Body of pancreas (tissue), 4 donors: ENCODE results near the gene ADRA1B. TPM values are rescaled to one million over a fixed set of nuclear protein-coding genes. Genes with fewer than 3 reads are reported as not detected.

Experiments
- ATAC-seq: fragments of 150-250 bp; one replicate; pipeline ENCODE4 v1.9.1; 2016
- DNase-seq, 4 donors: peaks; one replicate each; pipeline ENCODE4 v3.0.0-alpha.2; 2019
- H3K27ac ChIP-seq, 4 donors: fragments of 200-600 bp; sonication (generic); 1 replicate in 3 of 4; 2 replicates in 1 of 4; pipeline versions ENCODE4 v1.5.1 to v1.6.1; 2016 to 2019; ENCODE audit warnings: mild to moderate bottlenecking in 1 of 4, mixed read lengths in 1 of 4, moderate library complexity in 1 of 4
- H3K27me3 ChIP-seq, 2 donors: fragments of 200-600 bp; sonication (generic); one replicate each; pipeline ENCODE4 v1.6.0; 2016; ENCODE audit warnings: mild to moderate bottlenecking in 1 of 2
- H3K36me3 ChIP-seq, 2 donors: fragments of 200-600 bp; sonication (generic); replicated peaks in 1 of 2; 2 replicates each; pipeline ENCODE4 v1.5.1; 2016; ENCODE audit warnings: low read depth in 2 of 2; ENCODE audit not compliant: insufficient read depth in 1 of 2
- H3K4me1 ChIP-seq: fragments of 200-600 bp; sonication (generic); one replicate; pipeline ENCODE4 v1.6.0; 2016
- H3K4me3 ChIP-seq, 2 donors: fragments of 200-600 bp; sonication (generic); 1 replicate in 1 of 2; 2 replicates in 1 of 2; pipeline ENCODE4 v1.5.1; 2016 to 2019
- H3K9me3 ChIP-seq, 3 donors: fragments of 200-600 bp; sonication (generic); 1 replicate in 2 of 3; 2 replicates in 1 of 3; pipeline ENCODE4 v1.5.1; 2016
- CTCF ChIP-seq, 7 experiments: fragments of 450-650 bp in 4 of 7; fragments of 200-600 bp in 3 of 7; sonication (generic) in 3 of 7; IDR thresholded peaks; one replicate each; pipeline ENCODE4 v1.5.1; 2016 to 2019; ENCODE audit warnings: antibody characterized with exemption in 7 of 7
- POLR2A ChIP-seq, 3 donors: fragments of 450-650 bp; IDR thresholded peaks; one replicate each; pipeline ENCODE4 v1.6.1; 2016; ENCODE audit warnings: antibody characterized with exemption in 3 of 3, mild to moderate bottlenecking in 2 of 3
- WGBS, 2 donors: methylation state at CpG; one replicate each; pipeline ENCODE4 v1.1.5; 2017; 5-methylcytosine and 5-hydroxymethylcytosine counted together
- intact Hi-C: fragments of 100-400 bp; cut with DNase I; formaldehyde crosslinking; loops from one replicate; pipeline ENCODE4 v1.15.1; 2023
- total RNA-seq, 2 donors: library from RNA; depleted of rRNA; stranded (reverse); fragments of >200 nt; gene quantifications; one replicate each; pipeline ENCODE4 v1.1.0, GENCODE V29; 2016

ADRA1B gene
- total RNA-seq, 2 donors from 2014 or later: 0.26 to 4.0 TPM

DNA sequence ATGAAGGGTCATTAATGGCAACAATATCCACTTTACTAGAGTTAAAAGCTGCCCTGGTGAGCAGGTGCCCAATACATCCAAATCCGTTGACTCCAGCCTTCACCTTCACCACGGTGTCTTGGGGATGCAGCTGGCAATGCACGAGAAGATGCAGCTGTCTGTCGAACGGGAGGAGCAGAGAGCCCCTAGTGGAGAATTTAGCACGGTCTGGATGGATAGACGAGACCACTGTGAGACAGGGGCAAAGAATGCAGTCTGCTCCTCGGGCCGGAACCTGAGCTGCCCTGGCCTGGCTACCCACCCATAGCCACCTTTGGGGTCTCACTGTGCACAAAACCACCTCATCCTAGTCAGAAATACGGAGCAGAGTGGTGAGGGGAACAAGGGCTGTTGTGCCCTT is 35.1 kb downstream of the ADRA1B start:
- 19 to 20% methylated on average over 6 to 10 of the region's 10 CpGs for whole genome bisulfite sequencing, 2 donors
- no peaks in the 10 kb centered on the region for H3K9me3 ChIP-seq
- TF ChIP-seq CTCF (IDR thresholded peaks at IDR 0.05): no peak
- TF ChIP-seq POLR2A (IDR thresholded peaks at IDR 0.05): no peak
- H3K4me1 ChIP-seq: no peaks in the 10 kb centered on the region
- H3K27me3 ChIP-seq: no peaks in the 10 kb centered on the region
- no peak for ATAC-seq
- no peak overlapping the region for H3K4me3 ChIP-seq
- intact Hi-C loops: no loop called here
- no peak for DNase-seq
- no peaks in the 10 kb centered on the region for H3K36me3 ChIP-seq
- H3K27ac ChIP-seq: no peak overlapping the region

GRCh38 chr5:159951834-159952233 is 35.6 kb downstream of the ADRA1B start:
- H3K4me1 ChIP-seq: no peaks in the 10 kb centered on the region
- no peaks in the 10 kb centered on the region for H3K9me3 ChIP-seq
- no peaks in the 10 kb centered on the region for H3K27me3 ChIP-seq
- H3K4me3 ChIP-seq: no peak overlapping the region
- DNase-seq (no peak), ATAC-seq (no peak)
- no peak overlapping the region for H3K27ac ChIP-seq
- 55 to 61% methylated on average over 3 of the region's 3 CpGs for WGBS, 2 donors
- intact Hi-C loops: no loop called here
- no peaks in the 10 kb centered on the region for H3K36me3 ChIP-seq
- TF ChIP-seq POLR2A (IDR thresholded peaks at IDR 0.05) (no peak), CTCF (IDR thresholded peaks at IDR 0.05) (no peak)

GRCh38 chr5:159953609-159954008 is 37.3 kb downstream of the ADRA1B start:
- no peaks in the 10 kb centered on the region for H3K9me3 ChIP-seq
- intact Hi-C loops: no loop called here
- no peaks in the 10 kb centered on the region for H3K27me3 ChIP-seq
- no peaks in the 10 kb centered on the region for H3K4me1 ChIP-seq
- 70 to 72% methylated on average over 3 of the region's 3 CpGs for whole genome bisulfite sequencing, 2 donors
- TF ChIP-seq CTCF (IDR thresholded peaks at IDR 0.05): no peak
- TF ChIP-seq POLR2A (IDR thresholded peaks at IDR 0.05): no peak
- no peak overlapping the region for H3K4me3 ChIP-seq
- H3K36me3 ChIP-seq: no peaks in the 10 kb centered on the region
- no peak overlapping the region for H3K27ac ChIP-seq
- no peak for DNase-seq
- ATAC-seq: no peak

- Histone ChIP-seq H3K36me3 (no peaks in the 10 kb centered on the region), H3K9me3 (no peaks in the 10 kb centered on the region), H3K4me3 (no peak overlapping the region), H3K4me1 (no peaks in the 10 kb centered on the region), H3K27me3 (no peaks in the 10 kb centered on the region), H3K27ac (no peak overlapping the region)
- TF ChIP-seq POLR2A (IDR thresholded peaks at IDR 0.05): no peak
- no peak for TF ChIP-seq CTCF (IDR thresholded peaks at IDR 0.05)
- 76 to 77% methylated on average over 6 of the region's 6 CpGs for WGBS, 2 donors
- no peak for ATAC-seq
- DNase-seq: no peak
- intact Hi-C loops: no loop called here
Observed at GRCh38 chr5:159955056-159955624, 38.9 kb downstream of the ADRA1B start.

DNA sequence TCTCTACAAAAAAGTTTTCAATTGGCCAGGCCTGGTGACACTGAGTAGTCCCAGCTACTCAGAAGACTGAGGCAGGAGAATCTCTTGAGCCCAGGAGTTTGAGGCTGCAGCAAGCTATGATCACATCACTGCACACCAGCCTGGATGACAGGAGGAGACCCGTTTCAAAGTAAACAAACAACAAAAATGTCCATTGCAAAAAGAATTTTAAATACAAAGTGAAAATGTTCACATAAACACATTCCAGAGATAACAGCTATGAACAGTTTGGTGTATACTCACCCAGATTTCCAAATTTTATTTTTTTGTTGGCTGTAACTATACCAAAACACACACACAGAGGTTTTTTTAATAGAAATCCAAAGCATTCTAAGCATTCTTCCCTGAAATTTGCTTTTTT is 39.8 kb downstream of the ADRA1B start:
- ATAC-seq: no peak
- intact Hi-C loops: no loop called here
- WGBS, 2 donors: 12 to 26% methylated on average over 1 of the region's 1 CpG

More for the DNA sequence above, 39.8 kb downstream of the ADRA1B start:
- H3K36me3 ChIP-seq: no peaks in the 10 kb centered on the region
- H3K27me3 ChIP-seq: no peaks in the 10 kb centered on the region
- no peaks in the 10 kb centered on the region for H3K9me3 ChIP-seq
- no peaks in the 10 kb centered on the region for H3K4me1 ChIP-seq
- H3K4me3 ChIP-seq: no peak overlapping the region
- TF ChIP-seq CTCF (IDR thresholded peaks at IDR 0.05): no peak
- no peak for TF ChIP-seq POLR2A (IDR thresholded peaks at IDR 0.05)
- no peak overlapping the region for H3K27ac ChIP-seq
- no peak for DNase-seq
